ENCODE results near the gene DPF3.

DPF3 gene

DNA sequence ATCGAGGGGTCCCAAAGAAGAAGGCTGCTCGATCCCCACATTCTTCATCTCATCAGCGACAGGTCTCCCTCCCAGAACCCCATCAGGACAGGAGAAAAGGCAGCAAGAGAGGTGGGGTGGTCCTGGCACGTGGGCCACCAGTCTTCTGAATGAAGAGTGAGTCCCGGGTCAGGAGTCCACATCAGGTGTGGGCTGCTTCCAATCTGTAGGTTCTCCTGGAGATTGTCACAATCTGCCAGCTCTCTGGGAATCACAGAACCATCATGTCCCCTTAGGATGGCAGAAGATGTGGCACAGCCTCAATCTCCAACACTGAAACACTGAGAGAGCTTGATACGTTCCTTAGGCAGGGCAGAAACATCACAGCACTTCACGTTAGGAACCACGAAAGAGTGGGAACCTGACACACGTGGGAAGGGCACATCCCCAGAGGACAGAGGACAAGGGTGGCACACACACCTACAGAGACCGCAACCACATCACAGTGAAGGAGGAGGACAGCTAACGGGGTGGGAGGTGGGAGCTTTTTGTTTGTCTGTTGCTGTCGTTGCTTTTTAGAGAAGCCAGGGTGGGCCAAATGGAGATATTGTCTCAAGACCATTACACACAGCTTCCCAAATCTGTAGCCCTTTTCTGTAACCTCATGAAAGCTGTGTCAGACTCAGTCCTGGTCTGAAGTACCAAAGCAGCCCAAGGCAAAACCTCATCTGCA, 284.5 kb downstream of the DPF3 start:
- FAIRE-seq (no peak), DNase-seq (ENCODE audit: insufficient read length, low spot score) (no peak)
- no peak for TF ChIP-seq SPI1 (IDR thresholded peaks at IDR 0.05; ENCODE audit: low read depth, low read length)
- no peak for TF ChIP-seq TAF1 (IDR thresholded peaks at IDR 0.05; ENCODE audit: low read depth, low read length)
- TF ChIP-seq POLR2A (IDR thresholded peaks at IDR 0.05; ENCODE audit: low read depth, low read length) = no peak
- TF ChIP-seq POU2F2 (IDR thresholded peaks at IDR 0.05; ENCODE audit: low read depth, low read length) = no peak
- no peak for TF ChIP-seq POLR2AphosphoS5 (IDR thresholded peaks at IDR 0.05; ENCODE audit: low read depth, low read length)
- no peak for TF ChIP-seq PAX5 (IDR thresholded peaks at IDR 0.05; ENCODE audit: insufficient read depth, low read length, severe bottlenecking)

DNA sequence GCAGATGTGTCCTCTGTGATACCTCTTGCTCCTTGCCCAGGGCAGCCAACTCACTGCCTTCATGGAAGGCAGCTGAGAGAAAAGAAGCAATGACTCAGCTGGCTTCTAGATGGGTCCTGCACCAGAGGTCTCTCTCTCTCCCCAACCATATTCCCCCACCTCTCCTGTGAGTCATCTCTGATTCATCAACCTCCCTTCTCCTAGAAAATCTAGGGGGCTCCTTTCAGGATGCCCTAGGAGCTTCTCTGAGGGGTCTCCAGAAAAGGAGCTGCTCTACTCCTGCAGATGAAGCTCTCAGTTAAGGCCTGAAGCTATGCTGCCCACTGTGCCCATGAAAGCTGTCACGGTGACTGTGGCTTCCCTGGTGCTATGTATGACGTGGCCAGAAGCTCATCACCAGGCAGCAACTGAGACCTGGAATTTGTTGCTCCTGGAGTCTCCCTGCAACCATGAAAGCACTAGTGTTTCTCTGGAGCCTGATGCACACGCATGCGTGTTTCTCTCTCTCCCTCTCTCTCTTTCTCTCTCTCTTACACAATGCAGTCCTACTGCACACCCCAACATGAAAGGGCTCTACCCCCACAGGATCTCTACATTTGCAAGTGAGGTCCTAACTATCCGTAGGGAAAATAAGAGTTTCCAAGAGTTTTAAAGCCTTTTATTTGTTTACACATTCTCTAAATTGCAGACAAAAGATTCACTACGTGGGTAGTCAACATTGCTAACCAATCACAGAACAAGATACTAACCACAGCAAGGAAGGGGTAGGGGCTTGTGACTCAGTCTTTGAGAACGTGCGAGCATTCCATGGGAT, 285.3 kb downstream of the DPF3 start:
- TF ChIP-seq POLR2A (IDR thresholded peaks at IDR 0.05; ENCODE audit: low read depth, low read length) = no peak
- TF ChIP-seq PAX5 (IDR thresholded peaks at IDR 0.05; ENCODE audit: insufficient read depth, low read length, severe bottlenecking) = no peak
- no peak for TF ChIP-seq SPI1 (IDR thresholded peaks at IDR 0.05; ENCODE audit: low read depth, low read length)
- no peak for TF ChIP-seq TAF1 (IDR thresholded peaks at IDR 0.05; ENCODE audit: low read depth, low read length)
- no peak for TF ChIP-seq POU2F2 (IDR thresholded peaks at IDR 0.05; ENCODE audit: low read depth, low read length)
- TF ChIP-seq POLR2AphosphoS5 (IDR thresholded peaks at IDR 0.05; ENCODE audit: low read depth, low read length) = no peak
- no peak for DNase-seq (ENCODE audit: insufficient read length, low spot score)
- FAIRE-seq = no peak

DNA sequence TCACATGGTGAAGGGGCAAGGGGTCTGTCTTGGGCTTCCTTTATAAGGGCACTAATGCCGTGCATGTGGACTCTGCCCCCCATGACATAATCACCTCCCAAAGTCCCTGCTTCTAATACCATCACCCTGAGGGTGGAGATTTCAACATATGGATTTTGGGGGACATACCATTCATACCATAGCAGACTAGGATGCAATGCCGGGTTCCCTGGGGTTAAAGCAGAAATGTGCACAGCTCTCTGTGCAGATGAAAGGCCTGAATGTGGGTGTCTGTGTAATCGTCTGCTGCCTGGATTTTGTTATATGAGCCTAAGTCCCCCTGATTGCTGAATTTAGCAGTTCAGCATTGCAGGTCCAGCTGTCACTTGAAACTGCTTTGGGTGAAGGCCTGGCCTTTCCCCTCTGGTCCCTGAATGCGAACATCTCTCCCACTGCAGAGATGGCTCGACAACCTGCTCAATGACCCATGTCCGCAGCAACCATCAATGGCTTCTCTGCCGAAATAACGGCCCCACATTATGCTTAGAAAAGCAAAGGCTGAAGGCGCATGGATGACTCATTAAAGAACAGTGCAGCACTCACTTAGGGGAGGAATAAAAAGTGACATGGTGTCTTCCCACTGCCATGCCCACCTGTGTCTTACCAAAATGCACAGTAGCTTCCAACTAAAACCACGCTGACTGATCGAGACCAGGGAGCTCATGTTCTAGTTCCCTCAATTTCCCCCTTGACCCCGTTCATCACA, 286.3 kb downstream of the DPF3 start:
- FAIRE-seq (no peak), DNase-seq (ENCODE audit: insufficient read length, low spot score) (no peak)
- no peak for TF ChIP-seq POU2F2 (IDR thresholded peaks at IDR 0.05; ENCODE audit: low read depth, low read length)
- TF ChIP-seq PAX5 (IDR thresholded peaks at IDR 0.05; ENCODE audit: insufficient read depth, low read length, severe bottlenecking) = no peak
- TF ChIP-seq POLR2A (IDR thresholded peaks at IDR 0.05; ENCODE audit: low read depth, low read length) = no peak
- TF ChIP-seq TAF1 (IDR thresholded peaks at IDR 0.05; ENCODE audit: low read depth, low read length) = no peak
- TF ChIP-seq SPI1 (IDR thresholded peaks at IDR 0.05; ENCODE audit: low read depth, low read length) = no peak
- no peak for TF ChIP-seq POLR2AphosphoS5 (IDR thresholded peaks at IDR 0.05; ENCODE audit: low read depth, low read length)

DNA sequence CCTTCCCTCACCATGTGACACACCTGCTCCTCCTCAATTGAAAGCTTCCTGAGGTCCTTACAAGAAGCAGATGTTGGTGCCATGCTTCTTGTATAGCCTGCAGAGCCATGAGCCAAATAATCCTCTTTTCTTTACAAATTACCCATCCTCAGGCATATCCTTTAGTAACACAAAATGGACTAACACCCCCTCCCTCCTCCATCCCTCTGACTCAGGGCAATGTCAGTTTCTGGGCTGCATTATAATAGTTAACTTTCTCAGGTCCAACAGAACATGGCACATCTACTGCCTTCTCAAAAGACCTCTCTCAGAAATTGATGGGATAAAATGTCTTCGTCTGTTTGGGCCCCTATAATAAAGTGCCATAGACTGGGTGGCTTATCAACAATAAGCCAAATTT, 287.0 kb downstream of the DPF3 start:
- TF ChIP-seq PAX5 (IDR thresholded peaks at IDR 0.05; ENCODE audit: insufficient read depth, low read length, severe bottlenecking) (no peak), SPI1 (IDR thresholded peaks at IDR 0.05; ENCODE audit: low read depth, low read length) (no peak), TAF1 (IDR thresholded peaks at IDR 0.05; ENCODE audit: low read depth, low read length) (no peak), POLR2A (IDR thresholded peaks at IDR 0.05; ENCODE audit: low read depth, low read length) (no peak), POLR2AphosphoS5 (IDR thresholded peaks at IDR 0.05; ENCODE audit: low read depth, low read length) (no peak), POU2F2 (IDR thresholded peaks at IDR 0.05; ENCODE audit: low read depth, low read length) (no peak)
- DNase-seq (ENCODE audit: insufficient read length, low spot score) (no peak), FAIRE-seq (no peak)

DNA sequence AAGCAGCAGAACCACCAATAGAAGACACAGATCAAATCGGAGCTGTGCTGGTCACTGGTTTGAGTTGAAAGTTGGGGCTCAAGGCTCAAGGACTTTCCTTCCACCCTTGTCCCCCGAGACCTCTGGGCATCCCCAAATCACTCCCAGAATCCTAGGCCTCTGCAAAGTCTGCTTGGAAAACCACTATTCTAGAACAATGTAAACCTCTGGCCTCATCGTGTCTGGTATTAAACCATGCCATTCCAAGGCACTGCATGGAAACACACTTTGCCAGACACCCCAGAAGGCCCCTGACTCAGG, 288.0 kb downstream of the DPF3 start:
- TF ChIP-seq POLR2AphosphoS5 (IDR thresholded peaks at IDR 0.05; ENCODE audit: low read depth, low read length) = no peak
- TF ChIP-seq POU2F2 (IDR thresholded peaks at IDR 0.05; ENCODE audit: low read depth, low read length) = no peak
- no peak for TF ChIP-seq SPI1 (IDR thresholded peaks at IDR 0.05; ENCODE audit: low read depth, low read length)
- TF ChIP-seq TAF1 (IDR thresholded peaks at IDR 0.05; ENCODE audit: low read depth, low read length) = no peak
- TF ChIP-seq POLR2A (IDR thresholded peaks at IDR 0.05; ENCODE audit: low read depth, low read length) = no peak
- no peak for TF ChIP-seq PAX5 (IDR thresholded peaks at IDR 0.05; ENCODE audit: insufficient read depth, low read length, severe bottlenecking)
- FAIRE-seq (no peak), DNase-seq (ENCODE audit: insufficient read length, low spot score) (no peak)

DNA sequence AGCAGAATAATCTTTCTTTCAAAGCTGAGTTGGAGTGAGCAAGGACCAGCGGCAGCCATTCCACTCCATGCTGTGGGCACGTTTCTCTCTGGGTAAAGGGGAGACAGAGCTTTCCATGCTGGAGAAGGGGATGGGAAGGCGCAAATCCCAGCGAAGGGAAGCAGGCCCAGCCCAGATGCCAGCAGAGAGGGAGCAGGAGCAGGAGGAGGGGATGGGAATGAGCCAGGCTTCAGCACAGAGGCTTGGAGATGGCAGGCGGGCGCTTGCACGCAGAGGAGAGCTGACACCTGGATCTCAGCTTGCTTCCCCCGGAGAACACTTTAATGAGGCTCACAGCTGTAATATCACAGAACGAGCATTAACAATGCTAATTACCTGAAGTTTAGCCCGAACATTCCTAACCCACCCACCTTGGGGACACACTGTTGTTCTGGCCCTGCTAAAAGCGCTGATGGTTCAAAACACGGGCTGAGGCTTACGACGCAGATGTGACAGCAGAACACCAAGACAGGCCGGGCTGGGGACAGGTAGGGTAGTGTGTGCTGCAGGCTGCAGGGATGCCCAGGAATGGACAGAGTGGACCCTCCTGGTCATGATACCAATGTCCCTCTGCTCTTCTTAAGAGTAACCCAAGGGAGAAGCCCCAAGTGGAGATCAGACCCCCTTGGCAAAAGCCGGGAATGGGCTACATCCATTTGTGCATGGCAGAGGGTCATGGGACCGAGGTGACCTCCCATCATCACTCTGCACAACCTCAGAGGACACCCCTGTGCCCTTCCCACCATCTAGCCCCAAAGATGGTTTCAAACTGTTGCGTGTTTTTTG, 288.6 kb downstream of the DPF3 start:
- FAIRE-seq (no peak), DNase-seq (ENCODE audit: insufficient read length, low spot score) (no peak)
- TF ChIP-seq PAX5 (IDR thresholded peaks at IDR 0.05; ENCODE audit: insufficient read depth, low read length, severe bottlenecking) = no peak
- TF ChIP-seq SPI1 (IDR thresholded peaks at IDR 0.05; ENCODE audit: low read depth, low read length) = no peak
- no peak for TF ChIP-seq POLR2A (IDR thresholded peaks at IDR 0.05; ENCODE audit: low read depth, low read length)
- no peak for TF ChIP-seq POU2F2 (IDR thresholded peaks at IDR 0.05; ENCODE audit: low read depth, low read length)
- TF ChIP-seq TAF1 (IDR thresholded peaks at IDR 0.05; ENCODE audit: low read depth, low read length) = no peak
- no peak for TF ChIP-seq POLR2AphosphoS5 (IDR thresholded peaks at IDR 0.05; ENCODE audit: low read depth, low read length)

DNA sequence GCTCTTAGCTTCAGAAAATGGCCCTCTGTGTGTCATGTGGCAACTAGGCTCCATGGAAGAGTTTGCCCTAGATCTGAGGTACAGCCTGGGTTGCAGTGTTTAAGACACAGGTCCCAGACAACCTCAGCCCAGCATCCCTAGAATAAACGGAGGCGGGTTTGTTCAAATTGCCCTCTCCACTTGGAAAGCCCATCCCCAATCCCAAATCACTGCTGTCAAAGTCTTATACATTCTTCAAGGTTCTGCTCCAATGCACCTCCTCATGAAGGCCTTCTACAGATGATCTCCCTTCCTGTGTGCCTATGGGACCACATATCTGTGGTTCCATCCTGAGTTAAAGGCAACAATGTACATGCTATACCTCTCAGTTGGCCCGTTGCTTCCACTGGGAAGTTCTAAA, 289.8 kb downstream of the DPF3 start:
- FAIRE-seq (no peak), DNase-seq (ENCODE audit: insufficient read length, low spot score) (no peak)
- TF ChIP-seq POU2F2 (IDR thresholded peaks at IDR 0.05; ENCODE audit: low read depth, low read length) (no peak), POLR2A (IDR thresholded peaks at IDR 0.05; ENCODE audit: low read depth, low read length) (no peak), TAF1 (IDR thresholded peaks at IDR 0.05; ENCODE audit: low read depth, low read length) (no peak), POLR2AphosphoS5 (IDR thresholded peaks at IDR 0.05; ENCODE audit: low read depth, low read length) (no peak), PAX5 (IDR thresholded peaks at IDR 0.05; ENCODE audit: insufficient read depth, low read length, severe bottlenecking) (no peak), SPI1 (IDR thresholded peaks at IDR 0.05; ENCODE audit: low read depth, low read length) (no peak)

DNA sequence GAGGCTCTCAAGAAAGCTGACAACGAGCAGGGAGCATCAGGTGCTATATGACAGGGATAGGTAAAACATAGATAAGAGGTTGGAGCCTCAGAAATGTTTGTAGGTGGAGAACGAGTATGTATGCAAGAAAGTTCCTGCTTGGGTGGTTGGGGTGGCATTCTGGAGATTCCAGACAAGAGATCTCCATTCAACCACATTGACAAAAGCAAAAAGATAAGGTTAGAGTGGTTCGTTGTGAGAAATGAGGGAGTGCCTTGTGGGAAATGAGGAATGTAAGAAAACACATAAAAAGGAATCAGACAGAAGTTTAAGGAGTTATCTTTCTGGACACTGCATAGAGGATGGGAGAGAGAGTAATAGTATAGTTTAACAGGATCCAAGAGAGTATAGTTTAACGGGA, 290.3 kb downstream of the DPF3 start:
- FAIRE-seq (no peak), DNase-seq (ENCODE audit: insufficient read length, low spot score) (no peak)
- TF ChIP-seq SPI1 (IDR thresholded peaks at IDR 0.05; ENCODE audit: low read depth, low read length) = no peak
- no peak for TF ChIP-seq POLR2A (IDR thresholded peaks at IDR 0.05; ENCODE audit: low read depth, low read length)
- TF ChIP-seq POLR2AphosphoS5 (IDR thresholded peaks at IDR 0.05; ENCODE audit: low read depth, low read length) = no peak
- no peak for TF ChIP-seq TAF1 (IDR thresholded peaks at IDR 0.05; ENCODE audit: low read depth, low read length)
- no peak for TF ChIP-seq POU2F2 (IDR thresholded peaks at IDR 0.05; ENCODE audit: low read depth, low read length)
